HG03108 (cell line): ENCODE measurements around the gene SIN3A.
"Not testable (repeated sequence)": the region's sequence is repeated elsewhere in the genome, so short reads cannot be mapped to it uniquely, and the experiment has no call there.

Experiments used
- ATAC-seq: cut with Tn5 transposase; IDR thresholded peaks from one replicate; pipeline ENCODE4 v1.9.1; 2021; ENCODE audit warnings: moderate library complexity; ENCODE audit not compliant: unreplicated experiment

Gene SIN3A

GRCh38 chr15:75335705-75336355 is 115.7 kb downstream of the SIN3A start, which contains the start of gene COMMD4:
Gene COMMD4, plus strand, starts transcription at chr15:75336063. Its CDS starts 27 bp downstream, at chr15:75336090.
- no peak for ATAC-seq

GRCh38 chr15:75335313-75335704 is 116.2 kb downstream of the SIN3A start:
- ATAC-seq = no peak

- ATAC-seq = not testable (repeated sequence)
Observed at GRCh38 chr15:75333654-75334419, 117.7 kb downstream of the SIN3A start.

GRCh38 chr15:75332093-75332492 is 119.4 kb downstream of the SIN3A start:
- ATAC-seq = not testable (repeated sequence)

- no peak for ATAC-seq
Observed at GRCh38 chr15:75329571-75329970, 121.9 kb downstream of the SIN3A start.

GRCh38 chr15:75328493-75329314 is 122.8 kb downstream of the SIN3A start:
- ATAC-seq = no peak

- ATAC-seq = no peak
Observed at GRCh38 chr15:75327491-75327890, 124.0 kb downstream of the SIN3A start.

- no peak for ATAC-seq
Observed at GRCh38 chr15:75327005-75327404, 124.5 kb downstream of the SIN3A start.

- ATAC-seq = no peak
Observed at GRCh38 chr15:75325922-75326321, 125.6 kb downstream of the SIN3A start.

- ATAC-seq = no peak
Observed at GRCh38 chr15:75321711-75322110, 129.8 kb downstream of the SIN3A start.
